Measurements from ENCODE around the gene MRGPRE. TPM values are rescaled to one million over a fixed set of nuclear protein-coding genes. Genes with fewer than 3 reads are reported as not detected.

The MRGPRE gene
- total RNA-seq, 2 donors from 2014 or later: not detected

- Histone ChIP-seq H3K9me3 (no peaks in the 10 kb centered on the region), H3K36me3 (no peaks in the 10 kb centered on the region), H3K4me1 (ENCODE audit: control insufficient read depth in 1 of 2, low read depth in 2 of 2) (no peaks in the 10 kb centered on the region), H3K4me3 (no peak overlapping the region), H3K27me3 (replicated peaks; ENCODE audit: insufficient read depth) (no peaks in the 10 kb centered on the region), H3K27ac (no peak overlapping the region)
- DNase-seq (ENCODE audit: low spot score) (no peak), ATAC-seq (ENCODE audit: insufficient number of reproducible peaks, low FRiP score, low read depth) (no peak)
- no peak for TF ChIP-seq CTCF (IDR thresholded peaks at IDR 0.05)
Observed at GRCh38 chr11:3245071-3245470, 12.9 kb upstream of the MRGPRE start.

GRCh38 chr11:3243880-3244279, 11.7 kb upstream of the MRGPRE start:
- no peaks in the 10 kb centered on the region for H3K36me3 ChIP-seq
- no peaks in the 10 kb centered on the region for H3K9me3 ChIP-seq
- no peak for ATAC-seq (ENCODE audit: insufficient number of reproducible peaks, low FRiP score, low read depth)
- DNase-seq (ENCODE audit: low spot score): no peak
- no peak overlapping the region for H3K27ac ChIP-seq
- no peak overlapping the region for H3K4me3 ChIP-seq
- no peaks in the 10 kb centered on the region for H3K4me1 ChIP-seq (ENCODE audit: control insufficient read depth in 1 of 2, low read depth in 2 of 2)
- no peak for TF ChIP-seq CTCF (IDR thresholded peaks at IDR 0.05)
- no peaks in the 10 kb centered on the region for H3K27me3 ChIP-seq (replicated peaks; ENCODE audit: insufficient read depth)

GRCh38 chr11:3237119-3237518, 4.9 kb upstream of the MRGPRE start:
- Histone ChIP-seq H3K27me3 (replicated peaks; ENCODE audit: insufficient read depth) (no peaks in the 10 kb centered on the region), H3K9me3 (no peaks in the 10 kb centered on the region), H3K4me3 (no peak overlapping the region), H3K27ac (no peak overlapping the region), H3K4me1 (ENCODE audit: control insufficient read depth in 1 of 2, low read depth in 2 of 2) (peaks cover 0 to 4% of the 10 kb centered on the region in 2 donors), H3K36me3 (no peaks in the 10 kb centered on the region)
- DNase-seq (ENCODE audit: low spot score) (no peak), ATAC-seq (ENCODE audit: insufficient number of reproducible peaks, low FRiP score, low read depth) (no peak)
- no peak for TF ChIP-seq CTCF (IDR thresholded peaks at IDR 0.05)

- no peak overlapping the region for H3K4me3 ChIP-seq
- no peak for TF ChIP-seq CTCF (IDR thresholded peaks at IDR 0.05)
- ATAC-seq (ENCODE audit: insufficient number of reproducible peaks, low FRiP score, low read depth) (no peak), DNase-seq (ENCODE audit: low spot score) (no peak)
- peaks cover 0 to 12% of the 10 kb centered on the region in 2 donors for H3K4me1 ChIP-seq (ENCODE audit: control insufficient read depth in 1 of 2, low read depth in 2 of 2)
- H3K27ac ChIP-seq: no peak overlapping the region
- no peaks in the 10 kb centered on the region for H3K9me3 ChIP-seq
- H3K36me3 ChIP-seq: no peaks in the 10 kb centered on the region
- no peaks in the 10 kb centered on the region for H3K27me3 ChIP-seq (replicated peaks; ENCODE audit: insufficient read depth)
Observed at GRCh38 chr11:3234846-3235245, 2.6 kb upstream of the MRGPRE start.

- Histone ChIP-seq H3K27ac (no peak overlapping the region), H3K4me3 (no peak overlapping the region), H3K27me3 (replicated peaks; ENCODE audit: insufficient read depth) (no peaks in the 10 kb centered on the region), H3K9me3 (no peaks in the 10 kb centered on the region), H3K4me1 (ENCODE audit: control insufficient read depth in 1 of 2, low read depth in 2 of 2) (peaks cover 0 to 12% of the 10 kb centered on the region in 2 donors), H3K36me3 (no peaks in the 10 kb centered on the region)
- no peak for DNase-seq (ENCODE audit: low spot score)
- no peak for TF ChIP-seq CTCF (IDR thresholded peaks at IDR 0.05)
- ATAC-seq (ENCODE audit: insufficient number of reproducible peaks, low FRiP score, low read depth): no peak
Observed at GRCh38 chr11:3232956-3233355, 739 bp upstream of the MRGPRE start.
